Measurements from ENCODE around the gene EPX.

The EPX gene

DNA sequence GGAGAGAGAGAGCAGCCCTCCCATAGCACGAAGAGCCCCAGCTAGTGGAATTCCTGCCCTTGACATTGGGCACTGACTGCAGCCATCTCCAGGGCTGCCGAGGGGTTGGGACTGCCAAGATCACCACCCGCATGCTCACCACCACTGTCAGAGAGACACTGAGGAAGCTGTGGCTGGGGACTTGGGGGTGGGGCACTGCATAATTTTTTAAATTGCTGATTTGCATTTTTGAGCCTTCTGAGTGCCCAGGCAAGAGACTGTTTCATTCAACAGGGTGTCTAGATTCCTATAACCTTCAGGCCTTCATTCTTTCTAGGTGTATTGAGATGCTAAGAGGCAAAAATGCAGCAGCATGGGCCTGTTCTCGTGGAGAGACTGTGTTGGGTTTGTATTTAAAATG, 9.0 kb upstream of the EPX start:
- TF ChIP-seq TEAD4 (IDR thresholded peaks at IDR 0.05), result no peak
- no peak for TF ChIP-seq YY1 (IDR thresholded peaks at IDR 0.05; ENCODE audit: low read depth)
- TF ChIP-seq REST (IDR thresholded peaks at IDR 0.05; ENCODE audit: low read depth), result no peak
- no peak for TF ChIP-seq CREB1 (IDR thresholded peaks at IDR 0.05; ENCODE audit: low read depth)
- no peak for TF ChIP-seq TCF12 (IDR thresholded peaks at IDR 0.05; ENCODE audit: low read depth)
- TF ChIP-seq RAD21 (IDR thresholded peaks at IDR 0.05; ENCODE audit: low read depth), result no peak
- TF ChIP-seq TAF1 (IDR thresholded peaks at IDR 0.05; ENCODE audit: low read depth), result no peak
- TF ChIP-seq, protein P1, sequence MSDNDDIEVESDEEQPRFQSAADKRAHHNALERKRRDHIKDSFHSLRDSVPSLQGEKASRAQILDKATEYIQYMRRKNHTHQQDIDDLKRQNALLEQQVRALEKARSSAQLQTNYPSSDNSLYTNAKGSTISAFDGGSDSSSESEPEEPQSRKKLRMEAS (IDR thresholded peaks at IDR 0.05), result no peak
- TF ChIP-seq EGR1 (IDR thresholded peaks at IDR 0.05), result no peak
- TF ChIP-seq ZBTB7A (IDR thresholded peaks at IDR 0.05; ENCODE audit: low read depth), result no peak
- no peak for TF ChIP-seq FOXM1 (IDR thresholded peaks at IDR 0.05; ENCODE audit: borderline replicate concordance, low read depth)
- no peak for TF ChIP-seq EP300 (IDR thresholded peaks at IDR 0.05; ENCODE audit: borderline replicate concordance)
- TF ChIP-seq CEBPB (IDR thresholded peaks at IDR 0.05), result no peak

DNA sequence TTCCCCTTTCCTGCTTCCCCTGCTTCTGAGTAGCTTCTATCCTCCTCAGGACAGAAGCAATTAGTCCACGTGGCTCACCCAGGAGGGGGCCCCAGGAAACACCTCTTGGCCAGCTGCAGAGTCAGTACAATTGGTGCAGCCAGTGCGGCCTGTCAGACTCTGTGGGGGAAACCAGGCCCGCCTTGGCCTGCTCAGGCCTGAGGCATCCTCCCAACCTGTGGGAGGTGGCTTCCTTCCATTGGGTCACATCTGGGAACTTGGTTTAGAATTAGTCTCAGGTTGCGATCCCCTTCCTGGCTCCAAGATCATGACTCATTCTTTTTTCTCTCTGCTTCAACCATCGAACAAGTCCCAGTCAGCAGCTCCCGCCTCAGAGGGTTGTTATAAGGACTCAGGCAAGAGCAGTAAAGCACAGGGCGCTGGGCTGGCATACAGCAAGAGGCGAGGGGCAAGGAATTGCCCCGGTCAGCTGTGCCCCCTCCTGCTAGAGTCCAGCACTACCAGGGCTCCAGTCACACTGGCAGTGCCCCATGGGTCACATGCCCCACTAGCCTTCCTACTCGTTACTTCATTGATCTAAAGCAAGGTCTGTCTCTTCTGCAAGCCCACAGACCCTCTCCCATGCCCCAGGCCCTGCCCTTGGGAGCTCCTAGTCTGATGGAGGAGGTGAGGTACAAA, 8.1 kb upstream of the EPX start:
- TF ChIP-seq, protein P1 (IDR thresholded peaks at IDR 0.05), result peak; percentile 41; the same call in 1 of the 2 replicates
- TF ChIP-seq CREB1 (IDR thresholded peaks at IDR 0.05; ENCODE audit: low read depth), result no peak
- TF ChIP-seq, protein P2, sequence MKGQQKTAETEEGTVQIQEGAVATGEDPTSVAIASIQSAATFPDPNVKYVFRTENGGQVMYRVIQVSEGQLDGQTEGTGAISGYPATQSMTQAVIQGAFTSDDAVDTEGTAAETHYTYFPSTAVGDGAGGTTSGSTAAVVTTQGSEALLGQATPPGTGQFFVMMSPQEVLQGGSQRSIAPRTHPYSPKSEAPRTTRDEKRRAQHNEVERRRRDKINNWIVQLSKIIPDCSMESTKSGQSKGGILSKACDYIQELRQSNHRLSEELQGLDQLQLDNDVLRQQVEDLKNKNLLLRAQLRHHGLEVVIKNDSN (IDR thresholded peaks at IDR 0.05), result peak; percentile 53; the same call in 1 of the 2 replicates

DNA sequence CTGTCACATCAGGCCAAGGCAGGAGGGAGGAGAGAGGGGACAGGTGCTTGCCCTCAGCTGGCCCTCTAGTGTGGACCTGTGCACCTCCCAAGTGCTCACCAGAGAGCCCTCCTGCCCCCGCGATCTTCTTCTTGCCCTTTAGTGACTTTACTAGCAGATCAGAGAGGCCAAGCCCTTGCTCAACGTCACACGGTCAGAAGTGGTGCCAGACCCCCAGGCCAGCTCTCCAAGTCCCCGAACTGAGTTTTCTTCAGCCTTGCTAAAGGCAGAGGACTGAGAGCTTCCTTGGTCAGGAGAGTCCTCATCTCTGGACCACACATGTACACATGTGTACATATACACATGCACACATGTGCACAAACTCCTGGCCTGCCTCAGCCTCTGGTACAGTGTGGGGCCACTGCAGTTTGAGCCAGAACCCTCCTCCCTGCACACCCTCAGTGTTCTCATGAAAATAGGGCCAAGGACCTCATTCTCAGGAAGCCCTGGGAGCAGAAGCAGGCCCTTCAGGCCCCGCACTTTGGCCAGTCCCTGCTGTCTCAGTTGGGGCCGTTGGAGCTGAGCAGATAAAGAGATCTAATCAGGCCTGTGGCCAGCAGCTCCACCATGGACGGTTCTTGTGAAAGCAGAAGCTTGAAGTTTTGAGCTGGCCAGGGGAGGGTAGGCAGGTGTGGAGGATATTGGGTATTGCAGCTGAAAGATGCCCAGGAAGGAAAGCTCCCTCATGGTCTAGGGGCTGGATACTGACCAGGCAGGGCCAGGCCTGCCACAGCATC, 7.4 kb upstream of the EPX start:
- TF ChIP-seq TAF1 (IDR thresholded peaks at IDR 0.05; ENCODE audit: low read depth) (no peak), TCF12 (IDR thresholded peaks at IDR 0.05; ENCODE audit: low read depth) (no peak), EGR1 (IDR thresholded peaks at IDR 0.05) (no peak), CEBPB (IDR thresholded peaks at IDR 0.05) (no peak), ZBTB7A (IDR thresholded peaks at IDR 0.05; ENCODE audit: low read depth) (no peak), REST (IDR thresholded peaks at IDR 0.05; ENCODE audit: low read depth) (no peak), CREB1 (IDR thresholded peaks at IDR 0.05; ENCODE audit: low read depth) (no peak), NFIC (IDR thresholded peaks at IDR 0.05) (no peak)
- TF ChIP-seq, protein P1 (IDR thresholded peaks at IDR 0.05), result no peak

DNA sequence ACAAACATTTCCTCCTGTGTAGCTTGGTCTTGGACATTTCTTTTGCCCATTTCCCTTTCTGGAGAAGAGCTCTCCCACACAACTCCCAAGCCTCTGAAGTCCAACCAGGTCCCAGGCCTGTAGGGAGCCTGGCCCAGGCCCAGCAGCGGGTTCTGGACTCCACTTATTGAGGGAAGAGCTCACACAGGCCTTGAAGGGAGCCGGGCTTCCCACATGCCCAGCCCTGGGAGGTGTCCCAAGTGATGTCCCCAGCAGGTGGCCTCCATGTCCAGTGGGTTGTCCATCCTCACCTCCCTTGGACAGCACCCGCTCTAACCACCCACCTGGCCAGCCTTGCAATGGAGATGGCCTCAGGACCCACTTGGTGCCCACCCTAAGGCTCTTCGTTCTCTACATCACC, 5.9 kb upstream of the EPX start:
- no peak for TF ChIP-seq CREB1 (IDR thresholded peaks at IDR 0.05; ENCODE audit: low read depth)

DNA sequence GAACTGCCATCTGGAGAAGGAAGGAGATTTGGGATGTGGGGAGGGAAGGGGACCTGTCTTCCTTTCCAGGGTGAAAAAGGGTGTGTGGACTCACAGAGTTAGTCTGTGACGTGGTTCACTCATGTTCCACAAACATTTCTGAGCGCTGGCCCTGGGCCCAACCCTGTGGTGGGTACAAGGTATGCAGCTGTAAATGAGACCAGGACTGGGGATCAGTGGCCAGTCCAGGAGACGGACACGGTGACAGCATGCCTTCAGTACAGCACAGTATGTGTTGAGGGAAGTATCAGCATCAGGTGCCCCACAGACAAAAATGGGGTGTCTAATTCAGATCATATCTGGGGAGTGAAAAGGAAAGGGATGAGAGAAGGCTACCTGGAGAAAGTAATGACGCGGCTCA, 5.5 kb upstream of the EPX start:
- no peak for TF ChIP-seq NFIC (IDR thresholded peaks at IDR 0.05)
- TF ChIP-seq TEAD4 (IDR thresholded peaks at IDR 0.05), result no peak
- no peak for TF ChIP-seq CEBPB (IDR thresholded peaks at IDR 0.05)
- no peak for TF ChIP-seq REST (IDR thresholded peaks at IDR 0.05; ENCODE audit: low read depth)
- no peak for TF ChIP-seq EGR1 (IDR thresholded peaks at IDR 0.05)
- TF ChIP-seq EP300 (IDR thresholded peaks at IDR 0.05; ENCODE audit: borderline replicate concordance), result no peak
- TF ChIP-seq, protein P1 (IDR thresholded peaks at IDR 0.05), result no peak
- TF ChIP-seq, protein P2 (IDR thresholded peaks at IDR 0.05), result no peak
- TF ChIP-seq RAD21 (IDR thresholded peaks at IDR 0.05; ENCODE audit: low read depth), result no peak
- TF ChIP-seq TAF1 (IDR thresholded peaks at IDR 0.05; ENCODE audit: low read depth), result no peak
- no peak for TF ChIP-seq TCF12 (IDR thresholded peaks at IDR 0.05; ENCODE audit: low read depth)
- no peak for TF ChIP-seq FOXM1 (IDR thresholded peaks at IDR 0.05; ENCODE audit: borderline replicate concordance, low read depth)
- TF ChIP-seq CREB1 (IDR thresholded peaks at IDR 0.05; ENCODE audit: low read depth), result no peak
- no peak for TF ChIP-seq ZBTB7A (IDR thresholded peaks at IDR 0.05; ENCODE audit: low read depth)

Data from Ishikawa (cell line).